ENCODE measurements around the gene IREB2.

DNA sequence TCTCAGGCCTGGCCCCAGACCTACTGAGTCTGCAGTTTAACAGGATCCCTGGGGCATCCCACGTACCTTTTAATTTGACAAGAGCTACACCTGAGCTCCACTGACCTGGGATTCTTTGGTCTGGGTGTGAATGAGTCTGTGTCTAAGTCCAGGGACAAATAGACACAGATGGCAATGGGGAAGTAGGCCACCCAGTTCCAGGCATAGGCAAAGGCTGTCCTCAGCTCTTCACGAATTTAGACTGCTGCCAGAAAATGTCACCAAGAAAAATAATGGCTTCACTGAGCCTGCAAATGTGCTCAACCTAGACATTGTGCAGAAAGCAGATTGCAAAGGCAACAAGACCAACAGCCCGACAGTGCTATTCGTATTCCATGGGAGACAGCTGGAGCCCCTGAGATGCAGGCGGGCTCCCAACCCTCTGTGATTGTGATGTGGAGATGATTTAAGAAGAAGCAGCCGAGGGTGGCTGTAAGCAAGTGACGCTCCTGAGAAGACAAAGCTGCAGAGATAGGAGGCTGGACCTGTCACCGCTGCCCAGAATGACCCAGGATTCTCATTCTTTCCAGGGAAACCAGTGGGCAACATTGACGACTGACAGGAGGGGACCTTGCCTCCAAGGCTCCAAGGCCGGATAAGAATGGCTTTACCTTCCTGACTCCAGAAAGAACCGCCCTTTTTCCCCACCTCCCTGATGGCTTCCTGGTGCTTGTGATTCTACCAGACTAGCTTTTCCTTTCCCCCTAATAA lies 39.8 kb upstream of the IREB2 start:
- TF ChIP-seq POLR2AphosphoS5 (IDR thresholded peaks at IDR 0.05; ENCODE audit: low read depth, low read length) (no peak), POLR2A (IDR thresholded peaks at IDR 0.05; ENCODE audit: low read depth, low read length) (no peak), TAF1 (IDR thresholded peaks at IDR 0.05; ENCODE audit: borderline replicate concordance, low read depth, low read length) (no peak)
